HUDEP-2 (cell line): Measurements from ENCODE around the gene ECM2.
"Not testable (repeated sequence)": the region's sequence is repeated elsewhere in the genome, so short reads cannot be mapped to it uniquely, and the experiment has no call there.

ENCODE experiments used
- DNase-seq, 76 experiments: peaks; one replicate each; lab custom pipeline; 2025; ENCODE audit not compliant: unreplicated experiment in 76 of 76; lab: John Stamatoyannopoulos, UW

ECM2 gene

DNA sequence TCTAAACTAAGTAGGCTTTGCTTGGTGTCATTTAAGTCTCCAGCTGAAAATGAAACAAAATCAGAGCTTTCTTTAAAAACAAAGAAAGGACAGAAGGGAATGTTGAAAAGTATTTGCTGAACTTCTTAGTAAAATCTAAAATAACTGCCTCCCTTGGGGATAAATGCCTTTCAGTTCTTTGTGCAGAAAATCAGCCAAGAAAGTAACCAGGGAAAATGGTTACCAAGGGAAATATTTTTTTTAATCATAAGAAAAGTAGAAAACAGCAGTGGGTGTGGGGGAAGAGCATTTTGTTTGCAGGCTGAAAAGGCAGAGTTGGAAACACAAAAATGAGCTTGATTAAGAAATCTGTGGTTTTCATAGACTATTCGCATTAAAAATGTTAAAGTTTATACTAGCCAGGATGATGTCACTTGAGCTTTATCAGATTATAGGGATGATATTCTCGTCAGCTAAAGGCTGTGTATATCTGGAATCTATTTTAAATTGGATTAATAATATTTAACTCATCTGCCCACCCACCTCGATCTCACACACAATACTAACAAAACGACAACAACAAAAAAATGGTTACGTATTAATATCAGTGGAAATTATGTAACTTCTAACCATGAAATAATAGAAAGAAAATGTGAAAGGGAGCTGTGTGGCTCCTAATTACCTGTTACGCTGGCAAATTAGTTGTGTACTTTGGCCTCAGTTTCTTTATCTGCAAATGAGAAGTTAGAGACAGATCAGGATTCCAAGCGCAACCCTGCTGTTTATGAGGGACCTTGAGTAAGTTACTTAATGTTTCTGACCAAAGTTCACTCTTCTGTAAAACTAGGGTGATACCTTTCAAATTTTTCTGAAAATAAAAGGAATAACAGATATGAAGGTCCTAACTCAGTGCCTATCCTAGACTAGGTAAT is at the start of gene ECM2:
TSS of gene ECM2 (minus strand) at position 51 of the 911 bp plus-strand sequence. CDS start 13,124 bp downstream, outside the sequence.
- no peak for DNase-seq

DNA sequence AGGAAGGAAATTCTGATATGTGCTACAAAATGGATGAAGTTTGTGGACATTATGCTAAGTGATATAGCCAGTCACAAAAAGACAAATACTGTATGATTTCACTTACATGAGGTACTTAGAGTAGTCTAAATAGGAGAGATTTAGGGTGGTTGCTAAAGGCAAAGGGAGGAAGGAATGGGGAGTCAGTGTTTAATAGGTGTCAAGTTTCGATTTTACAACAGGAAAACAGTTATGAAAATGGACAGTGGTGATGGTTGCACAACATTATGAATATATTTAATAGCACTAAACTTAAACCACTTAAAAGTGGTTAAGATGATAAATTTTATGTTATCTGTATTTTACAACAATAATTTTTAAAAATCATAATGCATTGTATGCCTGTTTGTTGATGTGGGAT is 40.4 kb upstream of the ECM2 start:
- DNase-seq, result no peak

DNA sequence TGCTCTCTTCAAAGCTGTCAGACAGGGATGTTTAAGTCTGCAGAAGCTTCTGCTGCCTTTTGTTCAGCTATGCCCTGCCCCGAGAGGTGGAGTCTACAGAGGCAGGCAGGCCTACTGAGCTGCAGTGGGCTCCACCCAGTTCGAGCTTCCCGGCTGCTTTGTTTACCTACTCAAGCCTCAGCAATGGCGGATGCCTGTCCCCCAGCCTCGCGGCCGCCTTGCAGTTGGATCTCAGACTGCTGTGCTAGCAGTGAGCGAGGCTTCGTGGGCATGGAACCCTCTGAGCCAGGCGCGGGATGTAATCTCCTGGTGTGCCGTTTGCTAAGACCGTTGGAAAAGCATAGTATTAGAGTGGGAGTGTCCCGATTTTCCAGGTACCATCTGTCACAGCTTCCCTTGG is 37.8 kb upstream of the ECM2 start:
- not testable (repeated sequence) for DNase-seq

DNA sequence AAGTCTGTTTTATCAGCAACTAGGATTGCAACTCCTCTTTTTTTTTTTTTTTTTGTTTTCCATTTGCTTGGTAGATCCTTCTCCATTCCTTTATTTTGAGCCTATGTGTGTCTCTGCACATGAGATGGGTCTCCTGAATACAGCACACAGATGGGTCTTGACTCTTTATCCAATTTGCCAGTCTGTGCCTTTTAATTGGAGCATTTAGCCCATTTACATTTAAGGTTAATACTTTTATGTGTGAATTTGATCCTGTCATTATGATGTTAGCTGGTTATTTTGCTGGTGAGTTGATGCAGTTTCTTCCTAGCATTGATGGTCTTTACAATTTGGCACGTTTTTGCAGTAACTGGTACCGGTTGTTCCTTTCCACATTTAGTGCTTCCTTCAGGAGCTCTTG is 36.1 kb upstream of the ECM2 start:
- DNase-seq, result not testable (repeated sequence)

DNA sequence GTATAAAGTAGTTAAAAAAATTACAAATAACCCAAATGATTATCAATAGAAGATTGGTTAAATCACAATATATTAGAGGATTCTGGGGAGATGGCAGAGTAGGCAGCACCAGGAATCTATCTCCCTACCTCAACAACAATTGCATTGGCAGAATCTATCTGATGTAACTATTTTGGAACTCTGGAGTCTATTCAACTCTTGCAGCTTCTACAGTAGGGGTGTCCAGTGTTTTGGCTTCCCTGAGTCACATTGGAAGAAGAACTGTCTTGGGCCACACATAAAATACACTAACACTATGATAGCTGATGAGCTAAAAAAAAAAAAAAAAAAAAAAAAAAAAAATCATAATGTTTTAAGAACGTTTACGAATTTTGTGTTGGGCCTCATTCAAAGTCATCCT is 29.2 kb upstream of the ECM2 start:
- DNase-seq, result no peak

DNA sequence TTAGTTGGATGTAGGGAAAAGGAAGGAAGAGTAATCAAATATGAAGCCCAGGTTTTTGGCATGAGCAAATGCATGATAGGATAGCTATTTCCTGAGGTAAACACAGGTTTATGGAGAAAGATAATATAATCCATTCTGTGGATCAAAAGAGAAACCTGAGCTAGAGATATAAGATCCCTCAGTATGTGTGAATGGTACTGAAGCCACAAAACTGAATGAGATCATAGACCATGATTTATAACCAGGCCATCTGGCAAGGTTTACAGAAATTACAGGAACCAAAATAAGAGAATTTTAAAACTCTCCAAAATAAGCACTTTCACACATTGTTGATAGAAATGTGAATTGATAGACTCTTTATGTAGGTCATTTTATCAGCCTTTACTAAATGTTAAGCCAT is 28.7 kb upstream of the ECM2 start:
- DNase-seq, result no peak

DNA sequence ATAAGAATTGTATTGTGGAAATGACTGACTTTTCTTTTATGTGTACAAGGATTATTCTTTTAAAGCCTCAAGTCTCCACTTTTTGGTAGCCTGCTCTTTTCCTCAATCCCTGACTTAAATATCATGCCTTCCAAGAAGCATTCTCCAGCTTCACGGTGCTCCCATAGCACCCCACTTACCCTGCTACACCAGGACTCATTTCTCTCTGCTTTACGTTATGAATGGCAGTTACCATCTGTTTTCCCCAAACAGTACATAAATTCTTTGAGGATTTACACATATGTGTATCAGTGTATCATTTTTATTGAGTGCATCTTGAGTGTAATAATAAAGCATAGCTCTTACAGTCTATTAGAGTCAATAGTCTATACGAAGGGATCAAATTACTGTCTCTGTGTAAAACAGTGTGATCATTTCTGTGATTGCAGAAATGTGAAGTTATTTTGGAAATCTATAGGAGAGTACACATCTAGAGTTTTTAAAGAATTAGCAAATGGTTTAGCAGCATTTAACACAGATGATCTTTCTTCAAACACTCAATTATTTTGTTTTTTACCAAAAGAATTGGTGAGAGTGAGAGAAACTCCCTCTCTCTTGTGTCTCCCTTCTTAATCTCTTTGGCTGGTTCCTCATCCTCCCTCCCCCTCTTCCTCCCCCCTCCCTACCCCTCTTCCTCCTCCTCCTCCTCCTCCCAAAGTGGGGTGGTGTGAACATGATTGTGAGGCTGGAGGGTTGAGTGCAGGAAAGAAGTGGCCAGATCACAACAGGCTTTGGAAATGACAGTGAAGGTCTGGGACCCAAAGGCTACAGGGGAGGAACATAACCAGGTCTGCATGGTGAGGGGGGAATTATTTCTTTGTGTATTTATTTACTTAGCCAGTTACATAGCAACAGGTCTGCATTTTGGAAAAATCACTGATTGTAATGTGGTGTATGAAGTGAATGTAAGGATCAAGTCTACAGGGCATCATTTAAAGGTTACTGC is 27.6 kb upstream of the ECM2 start:
- DNase-seq, result no peak

DNA sequence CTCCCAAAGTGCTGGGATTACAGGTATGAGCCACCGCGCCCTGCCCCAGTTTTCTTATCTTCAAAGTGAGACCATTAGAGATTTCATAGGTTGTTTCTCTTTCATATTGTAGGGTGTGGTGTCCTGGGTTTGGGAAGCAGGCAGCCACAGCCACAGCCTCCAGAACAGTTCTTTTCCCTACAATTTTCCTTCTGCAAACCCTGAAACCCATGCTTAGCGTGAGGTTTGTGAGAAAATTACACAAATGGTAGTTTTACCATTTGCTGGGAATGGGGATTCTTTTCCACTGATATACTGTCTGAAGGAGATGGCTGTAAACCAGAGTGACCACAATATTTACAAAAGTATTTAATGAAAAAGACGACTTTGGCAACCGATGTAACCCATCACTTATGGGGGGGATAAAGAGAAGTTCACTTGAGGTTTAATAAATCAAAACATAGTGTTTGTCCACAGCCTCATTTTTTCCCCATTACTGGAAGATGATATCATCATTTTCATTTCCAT is 26.7 kb upstream of the ECM2 start:
- no peak for DNase-seq

DNA sequence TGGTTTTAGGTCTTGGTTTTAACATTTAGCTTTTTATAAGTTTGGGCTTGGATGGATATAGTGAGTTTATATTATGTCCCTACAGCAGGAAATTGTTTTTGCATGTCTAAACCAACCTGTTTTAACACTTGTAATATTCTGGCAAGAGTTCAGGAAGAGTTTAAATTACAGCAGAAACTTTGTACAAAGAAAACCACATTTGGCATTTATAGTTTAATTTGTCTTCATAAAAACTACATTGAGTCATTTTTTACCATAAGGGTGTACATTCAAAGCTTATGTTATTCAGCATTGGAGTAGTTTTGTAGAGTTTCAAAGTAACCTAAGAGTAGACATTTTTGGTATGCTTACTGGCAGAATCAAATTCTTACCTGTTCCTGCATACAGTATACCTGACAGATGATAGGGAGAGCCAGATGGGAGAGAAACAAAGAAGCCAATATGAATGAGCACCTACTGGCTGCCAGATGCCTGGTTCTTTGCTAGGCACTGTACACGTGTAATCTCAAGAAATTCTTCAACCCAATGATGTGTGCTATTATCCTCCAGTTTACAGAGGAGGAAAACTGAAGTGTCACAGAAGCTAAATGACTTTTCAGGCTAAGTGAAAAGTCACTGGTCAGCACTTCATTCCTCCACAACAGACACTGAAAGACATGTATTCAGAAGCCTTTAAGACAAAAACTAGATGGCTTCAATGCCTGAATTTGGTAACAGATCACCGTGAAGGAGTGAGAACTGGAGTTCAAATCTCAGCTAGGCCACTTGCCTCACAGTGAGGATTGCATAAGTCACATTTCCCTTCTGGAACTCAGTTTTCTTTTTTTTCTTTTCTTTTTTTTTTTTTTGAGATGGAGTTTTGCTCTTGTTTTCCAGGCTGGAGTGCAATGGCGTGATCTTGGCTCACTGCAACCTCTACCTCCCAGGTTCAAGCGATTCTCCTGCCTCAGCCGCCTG is 25.9 kb upstream of the ECM2 start:
- DNase-seq, result no peak

DNA sequence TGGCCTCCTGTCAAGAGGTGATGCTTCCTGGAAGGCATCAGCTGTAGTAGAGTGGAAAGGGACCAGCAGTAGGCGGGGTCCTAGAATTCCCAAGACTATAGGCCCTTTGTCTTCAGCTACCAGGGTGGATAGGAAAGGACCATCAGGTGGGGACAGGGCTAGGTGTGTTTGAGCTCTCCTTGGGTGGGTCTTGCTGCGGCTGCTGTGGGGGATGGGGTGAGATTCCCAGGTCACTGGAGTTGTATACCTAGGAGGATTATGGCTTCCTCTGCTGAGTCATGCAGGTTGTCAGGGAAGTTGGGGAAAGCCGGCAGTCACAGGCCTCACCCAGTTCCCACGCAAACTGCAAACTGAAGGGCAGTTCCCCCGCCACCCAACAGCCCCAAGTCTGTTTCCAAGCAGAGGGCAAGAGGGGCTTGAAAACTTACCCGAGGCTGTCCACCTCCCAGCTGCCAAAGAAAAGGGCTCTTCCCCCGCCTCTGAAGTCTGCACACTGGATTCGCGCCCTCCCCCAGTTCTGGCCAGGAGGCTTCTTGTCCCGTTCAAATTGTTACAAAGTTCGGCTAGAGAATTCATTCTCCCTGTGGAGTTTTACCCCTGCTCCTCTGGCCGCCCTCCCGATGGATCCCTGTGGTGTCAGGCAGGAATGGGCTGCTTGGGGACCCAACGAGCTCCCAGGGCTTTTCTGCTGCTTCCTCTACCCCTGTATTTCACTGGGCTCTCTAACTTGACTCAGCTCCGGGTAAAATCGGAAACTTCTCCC is 23.0 kb upstream of the ECM2 start:
- DNase-seq, result no peak

DNA sequence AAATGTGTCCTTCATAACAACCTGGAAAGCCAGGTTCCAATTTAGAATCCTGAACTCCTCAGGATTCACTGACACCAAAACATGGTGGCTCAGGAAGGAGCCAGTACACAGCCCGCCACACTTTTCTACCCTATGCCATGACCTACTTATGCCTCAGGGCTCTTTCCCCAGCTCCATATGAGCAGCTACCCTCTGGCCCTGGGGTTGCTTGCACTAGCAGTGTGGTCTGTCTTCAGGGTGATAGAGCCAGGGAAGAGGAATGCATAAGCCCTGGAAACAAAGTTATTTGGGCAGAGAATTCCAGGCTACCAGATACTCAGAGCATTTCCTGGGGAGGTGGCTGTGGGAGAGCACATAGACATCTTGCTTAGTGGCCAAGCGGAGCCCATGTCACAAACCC is 15.0 kb upstream of the ECM2 start:
- DNase-seq, result no peak

DNA sequence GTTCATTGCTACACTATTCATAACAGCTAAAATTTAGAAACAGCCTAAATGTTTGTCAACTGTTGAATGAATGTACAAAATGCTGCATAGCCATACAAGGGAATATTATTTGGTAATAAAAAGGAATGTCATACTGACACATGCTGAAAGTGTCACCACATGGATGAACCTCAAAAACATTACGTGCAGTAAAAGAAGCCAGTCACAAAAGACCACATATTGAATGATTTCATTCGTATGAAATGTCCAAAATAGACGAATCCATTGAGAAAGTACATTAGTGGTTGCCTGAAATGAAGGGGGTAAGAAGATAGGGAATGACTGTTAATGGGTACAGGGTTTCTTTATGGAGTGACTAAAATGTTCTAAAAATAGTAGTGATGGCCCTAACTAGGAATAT is 11.6 kb upstream of the ECM2 start:
- no peak for DNase-seq

DNA sequence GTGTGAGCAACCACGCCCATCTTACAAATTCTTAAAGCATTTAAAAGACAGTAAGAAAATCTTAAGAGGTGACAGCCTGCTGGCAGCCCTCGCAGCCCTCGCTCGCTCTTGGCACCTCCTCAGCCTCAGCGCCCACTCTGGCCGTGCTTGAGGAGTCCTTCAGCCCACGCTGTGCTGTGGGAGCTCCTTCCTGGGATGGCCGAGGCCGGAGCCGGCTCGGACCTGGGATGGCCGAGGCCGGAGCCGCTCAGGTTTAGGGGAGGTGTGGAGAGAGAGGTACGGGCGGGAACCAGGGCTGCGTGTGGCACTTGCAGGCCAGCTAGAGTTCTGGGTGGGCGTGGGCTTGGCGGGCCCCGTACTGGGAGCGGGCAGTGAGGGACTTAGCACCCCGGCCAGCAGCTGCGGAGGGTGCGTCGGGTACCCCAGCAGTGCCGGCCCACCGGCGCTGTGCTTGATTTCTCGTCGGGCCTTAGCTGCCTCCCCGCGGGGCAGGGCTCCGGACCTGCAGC is 9.3 kb upstream of the ECM2 start:
- DNase-seq, result no peak

DNA sequence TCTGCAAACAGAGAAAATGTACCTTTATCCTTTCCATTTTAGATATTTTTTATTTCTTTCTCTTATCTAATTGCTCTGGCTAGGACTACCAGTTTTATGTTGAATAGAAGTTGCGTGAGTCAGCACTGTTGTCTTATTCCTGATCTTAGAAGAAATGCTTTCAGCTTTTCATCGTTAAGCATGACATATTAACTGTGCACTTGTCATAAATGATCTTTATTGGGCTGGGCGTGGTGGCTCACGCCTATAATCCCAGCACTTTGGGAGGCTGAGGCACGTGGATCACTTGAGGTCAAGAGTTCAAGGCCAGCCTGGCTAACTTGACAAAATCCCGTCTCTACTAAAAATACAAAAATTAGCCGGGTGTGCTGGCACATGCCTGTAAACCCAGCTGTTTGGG is 8.2 kb upstream of the ECM2 start:
- no peak for DNase-seq

DNA sequence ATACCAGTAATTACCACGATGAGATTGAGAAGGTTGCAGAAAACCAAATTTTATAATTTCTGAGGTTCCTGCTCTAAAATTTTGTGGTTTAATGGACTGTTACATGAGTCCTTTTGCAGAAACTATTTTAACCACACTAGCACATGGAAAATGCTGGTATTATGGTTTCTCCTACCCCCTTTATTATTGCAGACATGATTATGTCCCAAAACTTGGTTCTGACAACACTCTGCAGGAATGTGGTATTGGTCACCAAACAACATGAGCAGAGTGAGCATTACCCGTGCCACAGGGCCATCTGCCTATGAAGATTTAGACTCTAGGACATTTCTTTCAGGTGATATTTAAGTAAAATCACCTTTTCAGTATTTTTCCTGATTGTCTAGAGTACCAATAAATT is 2.8 kb upstream of the ECM2 start:
- DNase-seq, result no peak

DNA sequence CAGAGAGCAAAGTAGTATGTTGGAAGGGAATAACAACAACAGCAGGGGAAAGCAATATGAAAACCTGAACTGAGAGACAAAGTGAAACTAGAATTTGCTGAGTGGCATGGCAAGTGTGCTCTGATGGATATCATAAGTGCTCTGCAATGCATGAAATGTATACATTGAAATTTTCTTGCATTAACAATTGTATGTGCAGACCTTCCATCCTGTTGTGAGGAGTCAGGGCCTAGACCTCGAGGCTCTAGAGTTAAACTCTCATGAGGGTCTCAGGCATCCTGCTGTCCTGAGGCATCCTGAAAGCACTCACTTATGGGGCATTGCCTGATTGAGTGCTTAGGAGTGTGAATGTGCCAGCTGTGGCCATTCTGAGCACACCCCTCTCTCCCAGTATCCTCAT is 1.1 kb downstream of the ECM2 start:
- DNase-seq, result no peak

DNA sequence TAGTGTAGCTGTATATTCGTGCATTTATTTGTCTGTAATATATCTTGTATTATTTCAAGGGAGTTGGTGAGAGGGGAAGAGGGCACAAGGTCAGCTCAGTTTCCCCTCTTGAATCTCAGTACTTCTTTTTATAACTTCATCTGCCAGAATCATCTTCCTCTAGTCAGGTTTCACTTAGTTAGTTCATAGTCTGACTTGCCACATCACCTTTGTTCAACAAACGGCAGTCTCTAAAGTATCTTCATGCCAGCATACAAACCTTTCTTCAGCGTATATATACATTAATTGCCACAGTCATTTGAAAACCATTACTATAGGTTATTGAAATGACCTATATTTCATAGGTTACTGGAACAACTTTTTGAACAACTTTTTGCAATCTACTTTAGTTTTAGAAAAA is 1.6 kb downstream of the ECM2 start:
- DNase-seq, result no peak

DNA sequence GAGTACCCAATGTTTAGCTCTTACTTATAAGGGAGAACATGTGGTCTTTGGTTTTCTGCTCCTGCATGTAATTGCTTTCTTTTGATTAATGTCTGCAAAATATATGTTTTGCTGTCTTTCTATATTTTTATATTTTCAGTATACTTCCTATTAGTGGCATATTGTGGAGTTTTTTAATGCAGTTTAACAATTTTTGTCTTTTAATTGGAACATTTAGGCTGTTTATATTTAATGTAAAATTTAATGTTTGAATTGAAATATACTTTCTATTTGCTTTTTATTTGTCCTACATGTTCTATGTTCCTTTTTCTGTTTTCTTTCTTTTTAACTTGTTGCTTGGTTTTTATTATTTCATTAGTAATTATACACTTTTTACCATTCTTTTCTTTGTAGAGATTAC is 4.9 kb downstream of the ECM2 start:
- no peak for DNase-seq

DNA sequence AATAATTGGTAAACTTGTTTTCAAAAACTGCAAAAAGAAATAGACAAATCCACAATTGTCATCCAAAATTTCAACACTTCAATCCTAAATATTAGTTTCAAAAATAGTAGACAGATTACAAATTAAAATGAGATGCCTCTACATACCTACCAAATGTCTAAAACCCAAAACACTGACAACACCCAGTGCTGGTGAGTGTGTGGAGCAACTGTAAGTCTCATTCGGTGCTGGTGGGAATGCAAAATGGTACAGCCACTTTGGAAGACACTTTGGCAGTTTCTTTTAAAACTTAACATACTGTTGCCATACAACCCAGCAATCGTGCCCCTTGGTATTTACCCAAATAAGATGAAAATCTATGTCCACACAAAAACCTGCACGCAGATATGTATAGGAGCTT is 6.7 kb downstream of the ECM2 start:
- DNase-seq, result no peak
